ENCODE results near the gene GUCY1A2.
"Not testable (repeated sequence)": the region's sequence is repeated elsewhere in the genome, so short reads cannot be mapped to it uniquely, and the experiment has no call there.

The GUCY1A2 gene

DNA sequence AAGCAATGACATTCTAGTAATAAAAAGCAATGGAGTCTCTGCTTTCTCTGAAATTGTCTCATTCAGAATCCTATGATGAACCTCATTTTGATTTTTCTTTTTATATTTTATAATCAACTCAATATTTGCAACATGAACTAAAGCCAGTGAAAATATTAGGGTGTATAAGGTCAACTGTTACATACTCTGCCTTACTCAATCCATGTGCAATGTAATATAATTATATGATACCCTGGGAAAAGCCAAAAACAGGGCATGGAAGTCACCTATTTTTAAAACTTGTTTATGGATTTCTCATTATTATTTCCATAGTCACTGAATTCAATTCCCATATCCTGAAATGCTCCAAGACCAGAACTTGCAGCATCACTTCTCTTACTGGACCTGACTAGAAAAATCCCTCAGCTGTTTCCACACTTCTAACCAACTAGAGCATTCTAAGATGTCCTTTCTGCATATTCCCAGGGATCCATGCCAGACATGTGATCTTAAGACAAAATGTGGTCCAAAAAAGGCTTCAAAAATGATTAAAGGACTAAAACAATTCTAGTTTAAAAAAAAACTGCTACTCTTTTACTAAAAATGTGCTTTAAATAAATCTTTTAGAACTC is 97.3 kb downstream of the GUCY1A2 start:
- DNase-seq = no peak

DNA sequence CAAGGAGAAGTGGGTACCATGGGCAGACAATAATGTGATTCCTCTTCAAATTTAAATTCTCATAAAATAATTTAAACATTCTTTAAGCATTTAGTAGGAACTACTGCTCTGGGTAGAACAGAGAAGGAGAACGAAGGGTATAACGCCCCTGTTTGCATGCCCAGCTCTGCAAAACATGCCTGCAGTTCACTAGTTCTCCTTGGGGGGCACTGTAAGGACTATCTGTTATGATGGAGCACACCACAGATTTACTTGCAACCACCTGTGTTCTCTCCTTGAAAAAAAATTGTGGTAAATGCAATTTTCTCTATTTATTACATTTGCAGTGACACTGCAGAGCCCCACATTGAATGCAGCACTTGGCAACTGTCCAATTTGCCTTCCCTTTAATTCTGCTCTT is 100.3 kb downstream of the GUCY1A2 start:
- no peak for DNase-seq

DNA sequence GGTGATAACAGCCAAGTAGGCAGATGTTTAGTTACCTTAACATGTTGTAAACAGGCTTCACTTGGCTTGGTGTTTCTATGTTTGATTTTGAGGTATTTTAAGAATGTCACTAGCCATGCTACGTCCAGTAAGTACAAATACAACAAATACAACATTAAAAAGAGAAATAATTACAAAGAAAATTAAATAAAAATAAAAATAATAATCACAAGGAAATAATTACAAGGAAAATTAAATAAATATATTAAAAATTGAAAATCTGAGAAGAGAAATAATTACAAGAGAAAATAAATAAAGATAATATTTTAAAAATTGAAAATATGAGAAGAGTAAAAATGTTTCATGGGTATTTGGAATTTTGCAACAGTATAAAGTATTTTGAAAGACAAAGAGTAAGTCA is 103.9 kb downstream of the GUCY1A2 start:
- no peak for DNase-seq

DNA sequence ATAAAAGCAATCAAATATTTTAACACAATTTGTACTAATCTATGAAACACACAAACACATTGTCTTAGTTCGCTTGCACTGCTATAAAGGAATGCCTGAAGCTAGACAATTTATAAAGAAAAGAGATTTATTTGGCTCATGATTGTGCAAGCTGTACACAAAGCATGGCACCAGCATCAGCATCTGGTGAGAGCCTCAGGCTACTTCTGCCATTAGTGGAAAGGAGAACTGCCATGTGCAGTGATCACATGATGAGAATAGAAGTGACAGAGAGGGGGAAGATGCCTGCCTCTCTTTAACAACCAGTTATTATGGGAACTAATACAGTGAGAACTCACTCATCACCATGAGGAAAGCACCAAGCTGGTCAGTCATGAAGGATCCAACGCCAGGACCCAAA is 105.1 kb downstream of the GUCY1A2 start:
- no peak for DNase-seq

DNA sequence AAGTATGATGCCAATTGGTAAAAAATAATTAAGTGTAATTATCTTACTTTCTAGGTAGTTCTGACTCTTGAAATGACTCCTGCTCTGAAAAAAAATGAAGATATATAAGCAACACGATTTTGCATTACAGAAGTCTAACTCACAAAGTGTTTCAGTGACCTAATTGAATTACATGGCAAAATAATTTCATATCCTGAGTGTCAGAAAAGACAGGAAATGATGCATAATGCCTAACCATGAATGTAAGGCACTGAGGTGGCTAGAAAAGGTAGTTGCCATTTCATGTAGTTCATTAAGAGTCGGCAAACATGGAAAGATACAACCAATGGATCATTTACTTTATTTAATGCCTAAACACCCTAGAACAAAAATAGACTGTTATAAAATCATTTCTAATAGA is 113.5 kb downstream of the GUCY1A2 start:
- DNase-seq = no peak

DNA sequence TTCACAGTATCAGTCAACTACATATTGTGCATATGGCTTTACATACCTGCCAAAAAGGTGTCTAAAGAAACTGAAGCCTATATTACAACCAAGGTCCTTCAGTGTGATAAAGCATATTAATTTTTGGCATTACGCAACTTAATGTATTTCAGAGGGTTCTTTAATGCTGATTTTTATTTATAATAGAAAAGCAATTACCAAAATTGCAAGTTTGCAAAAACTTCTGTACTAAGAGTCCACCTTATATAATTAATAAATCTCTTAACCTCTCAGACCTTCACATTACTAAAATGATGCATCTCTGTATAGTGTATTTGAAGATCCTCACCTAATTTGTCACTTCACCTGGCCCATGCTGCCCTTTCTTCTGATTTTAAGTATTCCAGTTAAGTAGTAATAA is 128.6 kb downstream of the GUCY1A2 start:
- no peak for DNase-seq

DNA sequence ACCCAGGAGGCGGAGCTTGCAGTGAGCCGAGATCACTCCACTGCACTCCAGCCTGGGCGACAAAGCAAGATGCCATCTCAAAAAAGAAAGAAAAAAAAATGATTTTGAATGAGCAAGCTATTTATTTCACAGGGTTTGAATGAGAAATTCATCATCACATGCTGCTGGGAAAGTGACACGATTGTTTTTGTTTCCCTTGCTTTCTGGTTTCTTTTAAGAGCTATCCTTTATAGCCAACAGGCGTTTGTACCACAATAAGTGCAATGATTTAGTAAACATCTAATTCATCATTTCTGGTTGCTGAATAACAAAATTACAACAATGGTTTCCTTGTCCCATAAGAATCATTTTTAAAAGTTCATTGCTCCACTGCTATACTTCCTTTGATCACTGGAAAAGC is 129.9 kb downstream of the GUCY1A2 start:
- DNase-seq = no peak

DNA sequence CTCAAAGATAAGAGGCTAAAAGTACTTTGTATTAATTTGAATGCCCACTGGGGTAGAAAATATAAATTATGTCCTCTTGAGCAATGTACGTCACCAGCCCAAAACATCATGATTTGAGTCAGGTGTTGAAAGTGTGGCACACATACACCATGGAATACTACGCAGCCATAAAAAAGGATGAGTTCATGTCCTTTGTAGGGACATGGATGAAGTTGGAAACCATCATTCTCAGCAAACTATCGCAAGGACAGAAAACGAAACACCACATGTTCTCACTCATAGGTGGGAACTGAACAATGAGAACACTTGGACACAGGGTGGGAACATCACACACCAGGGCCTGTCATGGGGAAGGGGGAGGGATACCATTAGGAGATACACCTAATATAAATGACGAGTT is 134.6 kb downstream of the GUCY1A2 start:
- not testable (repeated sequence) for DNase-seq

DNA sequence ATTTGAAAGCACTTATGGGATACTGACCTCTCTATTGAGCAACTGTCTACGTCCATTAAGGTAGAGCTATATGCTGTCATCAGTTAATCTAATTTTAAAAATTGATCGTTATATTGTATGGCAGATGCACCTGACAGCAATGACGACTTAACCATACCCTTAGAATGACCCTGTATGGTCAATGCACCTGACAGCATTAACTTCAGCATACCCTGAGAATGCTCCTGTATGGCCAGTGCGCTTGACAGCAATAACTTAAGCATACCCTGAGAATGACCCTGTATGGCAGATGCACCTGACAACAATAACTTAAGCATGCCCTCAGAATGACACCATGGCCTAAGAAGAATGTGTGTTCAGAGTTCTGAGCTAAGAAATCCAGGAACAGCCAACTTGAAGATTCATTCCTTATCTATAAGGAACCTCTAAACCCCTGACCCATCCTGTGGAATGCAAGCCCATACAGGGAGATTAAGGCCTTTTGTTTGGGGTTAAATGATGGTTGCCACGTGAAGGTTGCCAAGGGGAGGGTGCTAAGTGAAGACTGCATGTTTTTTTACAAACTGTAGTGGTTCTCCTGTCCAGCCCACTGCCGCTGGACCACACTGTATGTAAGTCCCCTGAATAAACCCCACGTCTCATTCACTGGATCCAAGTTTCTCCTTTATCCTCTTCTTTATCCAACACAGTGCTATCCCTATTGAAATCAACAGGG is 138.3 kb downstream of the GUCY1A2 start:
- DNase-seq = no peak

DNA sequence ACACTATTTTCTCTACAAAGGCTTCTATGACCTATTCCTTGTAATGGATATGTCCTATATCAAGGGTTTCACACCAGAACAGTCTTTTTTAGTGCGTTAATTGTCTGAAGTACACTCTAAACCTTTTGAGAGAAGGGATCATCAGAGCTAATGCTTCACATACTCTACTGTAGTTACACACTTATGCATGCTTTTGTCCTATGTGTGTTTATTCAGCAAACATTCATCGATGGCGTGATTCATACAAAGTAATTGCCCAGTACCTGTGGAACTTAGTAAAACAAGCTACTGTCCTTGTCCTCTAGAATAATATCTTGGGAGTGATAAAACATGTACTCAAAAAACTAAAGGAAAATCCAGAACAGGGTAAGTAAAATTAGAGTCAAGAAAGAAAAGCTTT is 139.2 kb downstream of the GUCY1A2 start:
- peak; percentile 72 for DNase-seq

DNA sequence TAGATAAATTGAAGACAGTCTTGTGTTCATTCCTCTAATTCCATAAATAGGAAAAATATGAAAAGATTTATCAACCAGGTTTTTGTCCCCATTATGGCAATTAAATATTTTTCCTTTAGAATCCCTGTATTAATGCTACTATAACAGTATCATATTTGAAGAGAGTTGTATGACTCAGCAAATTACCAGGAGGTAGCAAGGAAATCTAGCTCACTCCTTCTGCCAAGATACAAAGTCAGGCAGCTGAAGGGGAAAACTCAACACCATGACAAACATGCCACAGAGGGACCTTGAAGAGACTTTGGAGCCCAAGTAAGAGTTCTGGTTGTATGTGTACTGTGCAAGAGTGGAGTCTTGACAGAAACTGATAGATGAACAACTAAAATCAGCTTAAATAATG is 143.3 kb downstream of the GUCY1A2 start:
- DNase-seq = no peak

DNA sequence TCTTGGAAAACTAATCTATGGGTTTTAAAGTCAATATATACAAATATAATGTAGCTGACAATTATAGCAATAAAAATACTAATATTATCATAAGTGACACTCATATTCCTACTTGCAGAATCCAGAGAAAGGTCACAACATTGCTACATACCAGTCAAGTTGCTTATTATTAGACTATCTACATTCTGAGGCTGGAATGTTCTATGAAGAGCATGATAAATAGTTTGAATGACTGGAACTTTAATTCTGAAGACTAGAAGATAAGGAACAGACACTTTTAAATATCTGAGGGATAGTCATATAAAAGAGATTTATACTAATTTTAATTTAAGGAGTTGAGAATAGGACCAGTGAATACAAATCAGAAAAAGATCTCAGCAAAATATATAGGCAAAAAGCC is 146.0 kb downstream of the GUCY1A2 start:
- no peak for DNase-seq

DNA sequence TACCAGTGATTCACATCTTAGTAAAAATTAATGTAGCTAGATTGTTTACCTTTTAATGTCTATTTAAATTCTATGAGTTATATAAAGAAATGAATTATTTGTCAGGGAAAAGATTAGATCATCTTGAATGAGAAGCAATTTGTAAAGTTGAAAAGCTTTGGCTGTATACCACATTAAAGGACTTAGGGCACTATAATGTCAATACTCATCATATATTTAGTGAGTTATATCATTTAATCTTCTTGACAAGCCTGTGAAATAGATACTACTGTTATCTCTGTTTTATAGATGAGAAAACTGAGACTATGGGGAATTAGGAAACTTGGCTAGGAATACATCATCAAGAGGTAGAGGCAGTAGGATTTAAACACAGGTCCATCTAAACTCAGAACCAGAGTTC is 160.1 kb downstream of the GUCY1A2 start:
- DNase-seq = no peak

DNA sequence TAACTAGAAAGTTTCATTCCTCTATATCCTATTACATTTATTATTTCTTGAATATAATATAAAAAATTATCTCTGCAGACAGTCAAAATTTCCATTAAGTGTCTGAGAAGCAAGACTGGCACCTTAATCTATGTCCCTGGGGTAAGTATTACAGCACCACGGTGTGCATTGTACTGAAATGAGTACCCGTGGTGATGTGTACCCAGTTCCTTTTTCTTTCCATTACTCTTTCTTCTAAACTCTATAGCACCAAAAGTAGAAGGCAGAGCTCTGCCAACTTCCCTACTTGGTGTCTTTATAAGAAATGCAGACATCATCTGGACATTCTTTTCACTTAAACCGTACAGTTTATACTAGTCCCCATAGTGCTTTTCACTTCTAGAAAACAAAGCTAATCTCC is 161.7 kb downstream of the GUCY1A2 start:
- DNase-seq = no peak

DNA sequence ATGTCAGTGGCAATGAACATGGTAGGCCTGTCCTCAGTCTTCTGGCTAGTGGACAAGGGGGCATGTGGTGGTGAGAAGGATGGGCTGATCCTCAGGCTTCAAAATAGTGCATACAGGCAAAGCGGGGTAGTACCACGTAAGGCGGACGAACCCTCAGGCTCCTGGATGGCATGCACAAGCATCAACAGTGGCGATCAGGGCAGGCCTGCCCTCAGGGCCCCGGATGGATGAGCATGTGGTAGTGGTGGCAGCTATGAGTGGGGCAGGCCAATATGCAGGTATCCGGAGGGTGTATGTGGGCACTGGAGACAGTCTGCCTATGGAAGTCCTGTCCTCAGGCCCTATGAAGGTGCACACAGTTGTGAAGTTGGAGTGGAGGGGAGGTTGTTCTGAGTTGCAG is 163.8 kb downstream of the GUCY1A2 start:
- no peak for DNase-seq

DNA sequence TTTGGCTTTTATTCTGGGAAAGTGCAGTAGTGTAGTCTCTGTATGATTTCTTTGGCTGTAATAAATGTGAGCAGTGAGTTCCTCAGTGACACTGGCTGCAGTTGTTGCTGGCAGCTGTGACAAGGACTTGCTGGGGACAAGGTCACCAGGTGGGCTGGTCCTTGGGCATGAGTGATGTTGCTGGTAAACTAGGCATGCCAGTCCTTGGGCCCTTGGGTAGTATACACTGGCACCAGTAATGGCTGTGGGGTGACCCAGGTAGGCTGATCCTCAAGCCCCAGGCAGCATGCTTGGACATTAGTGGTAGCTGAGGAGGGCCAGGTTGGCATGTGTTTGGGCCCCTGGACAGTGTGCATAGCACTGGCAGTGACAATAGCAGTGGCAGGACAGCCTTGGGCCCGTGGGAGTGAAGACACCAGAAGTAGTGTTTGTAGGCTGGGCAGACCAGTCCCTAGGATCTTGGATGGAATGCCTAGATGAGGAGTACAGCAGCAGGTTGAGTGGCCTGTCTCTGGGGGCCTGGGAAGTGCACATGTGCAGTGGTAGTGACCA is 164.3 kb downstream of the GUCY1A2 start:
- DNase-seq = no peak

DNA sequence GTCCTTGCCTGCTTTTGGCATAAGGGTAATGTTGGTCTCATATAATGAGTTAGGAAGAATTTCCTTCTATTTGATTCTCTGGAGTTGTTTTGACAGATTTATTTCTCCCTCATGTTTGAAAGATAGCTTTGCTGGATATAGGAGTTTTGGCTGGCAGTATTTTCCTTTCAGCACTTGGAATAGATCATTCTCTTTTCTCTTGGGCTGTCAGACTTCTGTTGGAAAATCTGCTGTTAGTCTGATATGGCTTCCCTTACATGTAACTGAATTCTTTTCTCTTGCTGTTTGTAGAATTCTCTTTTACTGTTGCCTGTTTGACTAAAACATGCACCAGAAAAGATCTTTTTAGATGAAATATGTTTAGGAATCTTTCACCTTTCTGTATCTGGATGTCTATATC is 165.5 kb downstream of the GUCY1A2 start:
- DNase-seq = no peak

DNA sequence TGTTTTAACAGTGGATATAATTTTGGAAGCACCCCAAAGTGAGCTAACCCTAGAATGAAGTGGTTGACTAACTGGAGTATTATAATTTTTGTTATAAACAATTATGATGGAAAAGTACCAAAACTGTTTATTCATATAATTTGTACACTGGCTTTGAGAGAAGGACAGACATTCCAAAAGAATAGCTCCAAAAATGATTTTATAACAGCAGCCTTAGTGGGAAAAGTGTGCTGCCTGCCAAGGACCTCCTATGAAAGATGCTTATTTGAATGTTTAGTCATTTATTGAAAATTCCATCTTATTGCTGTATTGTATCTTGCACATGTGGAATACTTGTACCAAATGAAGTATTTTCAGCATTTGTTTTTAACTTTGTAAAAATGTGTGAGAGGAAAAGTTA is 169.8 kb downstream of the GUCY1A2 start:
- no peak for DNase-seq

DNA sequence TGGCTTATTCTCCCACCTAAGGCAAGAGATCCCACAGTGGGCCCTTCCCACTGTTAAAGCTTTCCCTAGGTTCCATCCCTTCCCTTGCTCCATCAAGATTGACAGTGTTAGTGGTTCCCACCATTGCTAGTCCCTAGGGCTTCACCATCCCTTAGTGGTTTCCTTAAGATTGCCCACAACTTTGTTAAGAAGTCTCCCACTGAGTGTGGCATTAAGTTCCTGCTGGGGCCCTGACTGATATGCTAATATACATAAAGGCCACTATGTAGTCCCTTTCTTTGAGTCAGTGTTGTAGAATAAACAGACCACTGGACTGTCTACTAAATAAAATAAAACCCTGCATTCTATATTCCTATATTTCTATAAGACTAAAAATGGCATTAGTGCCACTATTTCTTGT is 176.1 kb downstream of the GUCY1A2 start:
- DNase-seq = no peak

DNA sequence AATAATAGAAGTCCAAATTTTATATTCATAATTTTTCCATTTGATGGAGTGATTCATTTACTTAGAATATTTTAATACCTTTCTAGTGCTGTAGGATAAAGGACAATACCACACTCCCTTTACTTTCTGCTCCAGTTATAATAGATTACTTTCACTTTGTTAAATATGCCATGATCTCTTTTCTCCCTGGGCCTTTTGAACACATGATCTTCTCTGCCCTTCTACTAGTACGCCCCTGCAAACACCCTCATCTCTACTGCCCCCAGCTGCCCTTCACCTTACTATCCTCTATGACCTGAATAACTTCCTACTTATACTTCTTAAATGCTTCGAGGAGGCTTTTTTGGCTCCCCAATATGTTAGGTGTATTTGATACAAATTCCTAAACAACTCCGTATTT is 177.3 kb downstream of the GUCY1A2 start:
- DNase-seq = no peak

DNA sequence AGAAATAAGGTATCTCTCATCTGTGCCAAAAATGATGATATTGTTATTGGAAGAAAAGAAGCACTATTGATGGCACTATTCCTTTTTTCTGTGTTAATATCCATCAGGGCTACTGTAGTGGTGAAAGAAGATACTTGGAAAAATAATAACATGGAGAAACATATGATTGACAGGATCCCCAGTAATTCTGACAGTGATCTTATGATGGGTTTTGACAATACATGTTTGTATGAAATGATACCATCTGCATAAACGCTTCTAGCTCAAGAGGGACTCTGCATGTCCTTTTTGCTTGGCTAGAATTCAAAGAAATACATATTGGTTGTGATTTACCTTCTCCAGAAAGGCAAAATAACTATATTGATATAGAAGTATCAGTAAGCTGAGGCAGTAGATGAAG is 178.1 kb downstream of the GUCY1A2 start:
- no peak for DNase-seq

DNA sequence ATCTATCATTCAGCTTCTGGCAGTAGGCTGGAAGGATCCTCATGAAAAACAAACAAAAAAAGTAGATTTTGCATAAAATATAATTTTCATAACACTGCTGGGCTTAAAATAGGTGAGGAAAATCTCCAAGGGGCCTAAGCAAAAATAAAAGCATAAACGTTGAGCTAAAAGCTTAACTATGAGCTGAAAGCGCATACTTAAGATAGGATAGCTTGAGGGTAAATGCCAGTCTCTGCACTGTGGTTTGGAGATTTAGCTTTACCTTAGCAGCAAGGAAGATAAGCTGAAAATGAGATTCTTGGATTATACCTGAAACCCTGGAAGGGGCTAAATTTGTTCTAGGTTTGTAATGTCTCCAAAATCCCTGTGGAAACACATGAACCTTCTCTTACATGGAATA is 183.7 kb downstream of the GUCY1A2 start:
- DNase-seq = no peak

DNA sequence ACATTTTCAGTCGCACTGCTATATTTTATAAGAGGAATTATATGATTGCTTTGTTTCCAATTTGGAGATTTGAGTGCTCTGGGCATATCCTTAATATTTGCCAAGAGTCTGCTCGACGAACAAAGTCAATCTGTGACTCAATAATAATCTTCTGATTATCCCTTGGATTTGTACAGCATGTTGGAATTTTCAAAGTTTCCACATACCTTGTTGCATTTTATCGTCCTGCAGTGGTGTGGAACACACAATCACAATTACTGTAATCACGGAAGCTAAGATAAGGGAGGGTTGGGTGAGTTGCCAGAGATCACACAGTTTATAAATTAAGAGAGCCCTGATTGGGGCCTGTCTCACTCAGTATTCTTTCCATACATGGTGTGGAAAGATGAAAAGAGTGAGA is 189.3 kb downstream of the GUCY1A2 start:
- DNase-seq = no peak

DNA sequence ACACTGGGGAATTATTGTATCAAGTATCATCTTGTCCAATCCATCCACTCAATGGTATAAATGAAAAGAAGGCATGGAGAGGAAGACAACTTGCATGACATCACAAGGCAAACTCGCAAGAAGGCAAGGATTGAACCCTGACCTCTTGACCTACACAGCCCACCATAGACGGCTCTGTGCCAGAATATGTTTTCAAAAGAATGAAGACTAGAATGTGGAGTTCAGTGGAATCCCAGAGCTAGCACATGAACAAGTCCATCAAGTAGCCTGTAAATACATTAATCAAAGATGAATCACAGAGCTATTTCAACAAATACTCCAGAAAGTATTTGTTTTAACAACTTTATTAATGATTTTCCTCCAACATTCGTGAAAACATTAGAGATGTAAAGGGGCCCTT is 189.7 kb downstream of the GUCY1A2 start:
- DNase-seq = no peak

DNA sequence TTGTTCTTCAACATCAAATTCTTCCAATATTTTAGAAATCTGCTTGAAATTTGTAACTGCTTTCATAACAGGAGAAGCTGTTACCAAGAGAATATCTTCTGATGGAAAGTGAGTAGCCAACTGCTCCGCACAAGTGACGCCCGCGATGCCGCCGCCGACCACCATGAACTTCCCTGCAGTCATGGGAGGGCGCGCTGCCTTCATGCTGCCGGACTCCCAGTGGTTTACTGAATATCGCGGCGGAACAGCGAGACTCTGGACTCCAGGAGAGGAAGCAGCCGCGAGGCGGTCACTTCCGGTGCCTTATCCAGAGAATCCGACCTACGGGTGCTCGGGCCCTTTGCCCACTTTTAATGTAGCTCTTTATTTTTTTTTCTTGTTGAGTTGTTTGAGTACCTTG is 190.6 kb downstream of the GUCY1A2 start:
- DNase-seq = no peak

Data from NCI-H187 treated with DMSO at 0.1 percent for 48 hours (cell line).